ENCODE measurements around the gene PCYT1B.

Gene PCYT1B

GRCh38 chrX:24659646-24660045 is 12.5 kb upstream of the PCYT1B start:
- no peaks in the 10 kb centered on the region for H3K4me1 ChIP-seq (ENCODE audit: insufficient read depth, low read length)
- no peaks in the 10 kb centered on the region for H3K9me3 ChIP-seq (ENCODE audit: insufficient read depth, low read length, severe bottlenecking)
- H3K36me3 ChIP-seq (ENCODE audit: insufficient read depth, low read length): no peaks in the 10 kb centered on the region
- H3K9ac ChIP-seq (ENCODE audit: low read depth, low read length): no peak overlapping the region
- H3K4me2 ChIP-seq (ENCODE audit: insufficient read depth, low read length): no peak overlapping the region
- TF ChIP-seq EZH2 (IDR thresholded peaks at IDR 0.05; ENCODE audit: borderline replicate concordance, low read depth, low read length, severe bottlenecking): no peak
- TF ChIP-seq CTCF (IDR thresholded peaks at IDR 0.05; ENCODE audit: borderline replicate concordance, extremely low read depth, low read length, poor library complexity, severe bottlenecking): no peak
- no peaks in the 10 kb centered on the region for H4K20me1 ChIP-seq (ENCODE audit: insufficient read depth, low read length)
- H2AFZ ChIP-seq (ENCODE audit: low read depth, low read length): no peak overlapping the region
- DNase-seq (no peak), ATAC-seq (ENCODE audit: insufficient read depth, low read depth) (no peak)
- H3K27me3 ChIP-seq (ENCODE audit: insufficient read depth, low read length, poor library complexity): no peaks in the 10 kb centered on the region
- H3K79me2 ChIP-seq (ENCODE audit: insufficient read depth, low read length): no peaks in the 10 kb centered on the region
- H3K4me3 ChIP-seq (ENCODE audit: low read depth in 1 of 2, low read length in 2 of 2): no peak overlapping the region
- no peak overlapping the region for H3K27ac ChIP-seq (ENCODE audit: low read length)

GRCh38 chrX:24659106-24659505 is 12.0 kb upstream of the PCYT1B start:
- Histone ChIP-seq H3K27ac (ENCODE audit: low read length) (no peak overlapping the region), H3K9ac (ENCODE audit: low read depth, low read length) (no peak overlapping the region), H3K27me3 (ENCODE audit: insufficient read depth, low read length, poor library complexity) (no peaks in the 10 kb centered on the region), H3K36me3 (ENCODE audit: insufficient read depth, low read length) (no peaks in the 10 kb centered on the region), H3K4me3 (ENCODE audit: low read depth in 1 of 2, low read length in 2 of 2) (no peak overlapping the region), H3K79me2 (ENCODE audit: insufficient read depth, low read length) (no peaks in the 10 kb centered on the region), H3K4me2 (ENCODE audit: insufficient read depth, low read length) (no peak overlapping the region), H4K20me1 (ENCODE audit: insufficient read depth, low read length) (no peaks in the 10 kb centered on the region), H3K4me1 (ENCODE audit: insufficient read depth, low read length) (no peaks in the 10 kb centered on the region), H3K9me3 (ENCODE audit: insufficient read depth, low read length, severe bottlenecking) (no peaks in the 10 kb centered on the region), H2AFZ (ENCODE audit: low read depth, low read length) (no peak overlapping the region)
- DNase-seq (no peak), ATAC-seq (ENCODE audit: insufficient read depth, low read depth) (no peak)
- TF ChIP-seq EZH2 (IDR thresholded peaks at IDR 0.05; ENCODE audit: borderline replicate concordance, low read depth, low read length, severe bottlenecking): no peak
- TF ChIP-seq CTCF (IDR thresholded peaks at IDR 0.05; ENCODE audit: borderline replicate concordance, extremely low read depth, low read length, poor library complexity, severe bottlenecking): no peak

- DNase-seq: no peak
- no peak overlapping the region for H3K4me2 ChIP-seq (ENCODE audit: insufficient read depth, low read length)
These were observed 11.3 kb upstream of the PCYT1B start for GRCh38 chrX:24658421-24658820.

More at GRCh38 chrX:24658421-24658820, 11.3 kb upstream of the PCYT1B start:
- H3K4me1 ChIP-seq (ENCODE audit: insufficient read depth, low read length): no peaks in the 10 kb centered on the region
- H2AFZ ChIP-seq (ENCODE audit: low read depth, low read length): no peak overlapping the region
- H3K79me2 ChIP-seq (ENCODE audit: insufficient read depth, low read length): no peaks in the 10 kb centered on the region
- H3K27ac ChIP-seq (ENCODE audit: low read length): no peak overlapping the region
- H3K9me3 ChIP-seq (ENCODE audit: insufficient read depth, low read length, severe bottlenecking): no peaks in the 10 kb centered on the region
- TF ChIP-seq EZH2 (IDR thresholded peaks at IDR 0.05; ENCODE audit: borderline replicate concordance, low read depth, low read length, severe bottlenecking): no peak
- no peak for TF ChIP-seq CTCF (IDR thresholded peaks at IDR 0.05; ENCODE audit: borderline replicate concordance, extremely low read depth, low read length, poor library complexity, severe bottlenecking)
- H3K27me3 ChIP-seq (ENCODE audit: insufficient read depth, low read length, poor library complexity): no peaks in the 10 kb centered on the region
- H3K4me3 ChIP-seq (ENCODE audit: low read depth in 1 of 2, low read length in 2 of 2): no peak overlapping the region
- no peak overlapping the region for H3K9ac ChIP-seq (ENCODE audit: low read depth, low read length)
- H3K36me3 ChIP-seq (ENCODE audit: insufficient read depth, low read length): no peaks in the 10 kb centered on the region
- no peaks in the 10 kb centered on the region for H4K20me1 ChIP-seq (ENCODE audit: insufficient read depth, low read length)
- no peak for ATAC-seq (ENCODE audit: insufficient read depth, low read depth)

Measured in DND-41 (cell line).